Activated CD4-positive, CD25-positive, alpha-beta regulatory T cell treated with anti-CD3 and anti-CD28 coated beads, Interleukin-2, amount 50 U/mL, for 16 hours (primary cell): Measurements from ENCODE around the gene TMEM161A.

Experiments
- DNase-seq: peaks from one replicate; pipeline ENCODE4 v3.0.0-alpha.2; 2020; ENCODE audit warnings: low read depth, low spot score

The TMEM161A gene

DNA sequence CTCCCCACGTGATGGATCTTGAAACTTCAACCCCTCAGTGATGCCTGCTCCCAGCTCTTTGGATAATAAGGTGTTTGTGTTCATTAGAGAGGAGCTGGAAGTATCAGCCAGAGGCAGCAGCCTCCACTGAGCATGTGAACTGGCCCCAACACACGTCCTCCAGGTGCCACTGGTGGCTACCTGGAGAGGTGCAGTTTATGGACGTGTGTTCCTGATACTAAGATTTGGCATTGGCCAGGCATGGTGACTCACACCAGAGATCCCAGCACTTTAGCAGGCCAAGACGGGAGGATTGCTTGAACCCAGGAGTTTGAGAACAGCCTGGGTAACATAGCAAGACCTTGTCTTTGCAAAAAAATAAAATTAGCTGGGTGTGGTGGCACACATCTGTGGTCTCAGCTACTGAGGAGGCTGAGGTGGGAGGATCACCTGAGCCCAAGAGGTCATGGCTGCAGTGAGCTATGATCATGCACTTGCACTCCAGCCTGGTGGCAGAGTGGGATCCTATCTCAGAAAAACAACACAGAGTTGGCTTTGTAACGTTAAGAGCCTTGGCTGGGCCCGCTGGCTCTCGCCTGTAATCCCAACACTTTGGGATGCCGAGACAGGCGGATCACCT, 40.1 kb downstream of the TMEM161A start:
- no peak for DNase-seq

DNA sequence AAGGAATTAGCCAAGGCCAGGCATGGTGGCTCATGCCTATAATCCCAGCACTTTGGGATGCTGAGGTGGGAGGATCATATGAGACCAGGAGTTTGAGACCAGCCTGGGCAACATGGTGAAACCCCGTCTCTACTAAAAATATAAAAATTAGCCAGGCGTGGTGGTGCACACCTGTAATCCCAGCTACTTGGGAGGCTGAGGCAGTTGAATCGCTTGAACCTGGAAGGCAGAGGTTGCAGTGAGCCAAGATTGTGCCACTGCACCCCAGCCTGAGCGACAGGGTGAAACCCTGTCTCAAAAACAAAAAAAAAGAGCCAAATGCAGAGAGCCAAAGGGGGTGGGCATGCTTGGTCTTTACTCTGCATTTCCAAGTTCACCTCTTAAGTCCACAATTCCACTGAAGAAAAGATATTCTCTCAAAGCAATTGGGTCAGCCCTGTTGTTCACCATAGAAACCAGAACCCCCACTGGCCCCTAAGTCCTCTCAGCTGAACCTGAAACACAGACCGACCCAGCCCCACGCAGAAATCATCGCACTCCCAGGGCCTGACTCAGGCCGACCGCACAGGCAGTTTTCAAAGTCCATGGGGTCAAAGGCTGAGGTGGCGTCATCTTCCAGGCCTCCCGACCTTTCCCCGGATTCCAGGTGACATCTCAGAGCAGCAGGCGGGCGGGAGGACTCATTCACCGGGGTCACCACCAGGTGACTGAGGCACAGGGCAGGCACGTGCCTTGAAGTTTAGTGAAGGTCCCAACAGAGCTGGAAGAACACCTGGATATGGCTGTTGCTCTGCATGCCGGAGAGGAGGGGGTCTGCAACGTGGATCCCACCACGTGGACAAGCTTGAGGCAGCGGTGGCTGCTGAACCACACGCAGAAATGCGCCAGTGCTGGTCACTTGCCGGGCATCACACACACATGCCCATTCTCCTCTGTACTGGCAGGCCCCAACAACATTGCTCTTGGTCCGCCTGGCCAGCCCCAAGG, 41.3 kb downstream of the TMEM161A start:
- no peak for DNase-seq

DNA sequence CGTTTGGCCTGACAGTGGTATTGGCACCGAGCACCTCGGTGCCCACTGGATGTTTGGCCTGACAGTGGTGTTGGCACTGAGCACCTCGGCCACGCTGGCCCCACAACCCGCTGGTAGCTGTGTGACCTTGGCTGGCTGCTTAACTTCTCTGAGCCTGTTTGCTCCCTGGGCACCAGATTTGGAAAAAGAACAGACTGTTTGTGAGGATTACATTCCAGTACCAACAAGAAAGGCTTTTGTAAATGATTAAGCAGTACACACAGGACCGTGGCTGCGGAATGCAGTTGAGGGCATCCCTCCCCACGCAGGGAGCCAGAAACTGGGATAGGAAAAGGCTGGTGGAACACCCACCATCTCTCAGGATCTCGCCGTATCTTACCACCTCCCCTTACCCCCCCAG, 42.6 kb downstream of the TMEM161A start:
- DNase-seq = no peak

DNA sequence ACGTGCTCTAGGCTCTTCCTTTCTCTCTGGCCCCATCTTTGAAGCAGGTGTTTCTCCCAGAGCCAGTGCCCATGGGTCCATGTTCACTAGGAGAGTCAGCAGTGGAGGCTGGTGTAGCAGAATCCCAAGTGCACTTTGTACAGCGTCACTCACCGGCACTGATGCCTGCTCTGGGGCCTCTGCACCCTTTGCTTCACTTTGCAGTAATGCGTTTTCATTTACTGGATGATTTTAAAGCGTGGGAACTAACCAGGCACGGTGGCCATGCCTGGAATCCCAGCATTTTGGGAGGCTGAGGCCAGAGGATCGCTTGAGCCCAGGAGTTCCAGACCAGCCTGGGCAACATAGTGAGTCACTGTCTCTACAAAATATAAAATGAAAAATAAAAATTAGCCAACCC, 43.8 kb downstream of the TMEM161A start:
- no peak for DNase-seq

DNA sequence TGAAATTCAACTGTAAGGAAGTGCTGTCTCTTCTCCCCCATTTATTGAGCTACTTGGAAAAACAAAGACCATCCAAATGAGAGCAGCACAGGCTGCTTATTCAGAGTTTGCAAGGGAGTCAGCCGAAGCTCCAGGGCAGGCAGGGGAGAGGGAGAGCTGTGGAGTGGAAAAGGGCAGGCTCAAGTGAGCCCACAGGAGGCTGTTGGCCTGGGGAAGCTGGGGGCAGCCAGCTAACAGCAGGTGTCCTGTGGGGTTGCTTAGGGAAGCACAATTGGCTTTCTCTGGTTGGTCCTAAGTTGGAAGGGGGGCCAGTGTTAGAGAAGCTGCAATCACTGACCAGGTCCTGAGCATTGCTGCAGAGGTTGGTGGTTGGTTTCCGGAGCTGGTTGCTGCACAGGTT, 50.6 kb downstream of the TMEM161A start:
- DNase-seq = no peak

DNA sequence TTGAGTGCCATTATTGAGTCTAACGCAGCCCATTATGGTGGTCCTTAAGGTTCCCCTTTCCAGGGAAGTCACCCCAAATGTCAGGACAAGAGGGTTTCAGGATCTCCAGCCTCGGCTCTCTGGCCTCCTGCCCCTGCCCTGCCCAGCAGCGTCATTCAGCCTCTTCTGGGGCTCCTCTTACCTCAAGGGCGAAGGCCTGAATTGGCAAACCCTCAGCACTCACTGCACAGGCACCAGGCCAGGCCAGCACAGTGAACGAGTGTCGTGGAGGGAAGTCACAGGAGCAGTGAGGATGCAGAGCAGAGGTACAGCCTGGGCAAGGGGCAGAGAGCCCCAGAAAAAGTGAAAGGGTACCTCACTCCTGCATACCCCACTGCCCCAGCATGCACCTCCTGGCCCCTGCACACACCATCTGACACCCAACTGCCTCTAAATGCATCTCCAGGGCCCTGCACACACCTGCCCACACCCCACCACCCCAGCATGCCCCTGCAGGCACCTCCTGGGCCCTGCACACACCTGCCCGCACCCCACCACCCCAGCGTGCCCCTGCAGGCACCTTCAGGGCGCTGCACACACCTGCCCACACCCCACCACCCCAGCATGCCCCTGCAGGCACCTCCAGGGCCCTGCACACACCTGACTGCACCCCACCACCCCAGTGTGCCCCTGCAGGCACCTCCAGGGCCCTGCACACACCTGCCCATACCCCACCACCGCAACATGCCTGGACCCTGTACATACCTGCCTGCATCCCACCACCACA, 54.7 kb downstream of the TMEM161A start:
- no peak for DNase-seq

DNA sequence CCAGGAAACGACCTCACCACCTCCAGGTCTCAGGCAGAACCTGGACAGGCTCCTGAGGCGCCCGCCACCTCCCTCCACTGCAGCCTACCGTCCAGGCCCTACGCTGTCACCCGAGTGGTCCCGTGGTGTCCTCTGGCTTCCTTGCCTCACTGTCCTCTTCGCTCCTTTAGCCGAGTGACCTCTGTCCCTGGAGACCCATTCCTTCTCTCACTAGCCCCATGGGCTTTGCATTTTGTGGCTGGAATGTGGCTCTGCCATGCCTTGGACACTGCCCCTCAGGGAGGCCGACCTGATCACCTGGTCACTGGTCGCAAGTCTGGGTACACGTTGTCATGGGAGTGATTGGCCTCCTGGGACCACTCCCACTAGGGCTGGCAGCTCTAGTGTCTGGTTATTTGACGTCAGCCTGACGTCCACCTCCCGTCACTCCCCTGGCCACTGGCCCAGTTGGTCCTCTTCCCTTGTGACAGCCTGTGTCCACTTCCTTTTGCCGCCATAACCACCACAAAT, 56.6 kb downstream of the TMEM161A start:
- DNase-seq = no peak

DNA sequence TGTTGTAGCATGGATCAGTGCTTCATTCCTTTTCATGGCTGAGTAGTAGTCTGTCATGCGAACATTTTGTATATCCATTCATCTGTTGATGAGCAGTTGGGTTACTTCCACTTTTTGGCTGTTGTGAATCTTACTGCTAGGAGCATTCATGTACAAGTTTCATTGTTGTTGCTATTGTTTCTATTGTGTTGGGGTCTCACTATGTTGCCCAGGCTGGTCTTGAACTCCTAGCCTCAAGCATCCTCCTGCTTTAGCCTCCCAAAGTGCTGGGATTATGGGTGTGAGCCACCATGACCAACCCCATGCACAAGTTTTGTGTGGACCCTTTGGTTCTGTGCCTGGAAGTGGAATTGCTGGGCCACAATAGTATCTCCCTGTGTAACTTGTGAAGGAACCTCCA, 58.7 kb downstream of the TMEM161A start:
- no peak for DNase-seq

DNA sequence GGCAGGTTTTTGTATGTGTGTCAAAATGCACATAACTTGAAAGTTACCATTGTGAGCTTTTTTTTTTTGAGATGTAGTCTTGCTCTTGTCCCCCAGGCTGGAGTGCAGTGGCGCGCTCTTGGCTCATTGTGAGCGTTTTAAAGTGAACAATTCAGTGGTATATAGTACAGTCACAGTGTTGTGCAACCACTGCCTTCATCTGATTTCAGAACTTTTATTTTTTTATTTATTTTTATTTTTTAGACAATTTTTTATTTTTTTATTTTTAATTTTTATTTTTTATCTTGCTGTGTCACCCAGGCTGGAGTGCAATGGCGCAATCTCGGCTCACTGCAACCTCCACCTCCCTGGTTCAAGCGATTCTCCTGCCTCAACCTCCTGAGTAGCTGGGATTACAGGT, 59.5 kb downstream of the TMEM161A start:
- no peak for DNase-seq

DNA sequence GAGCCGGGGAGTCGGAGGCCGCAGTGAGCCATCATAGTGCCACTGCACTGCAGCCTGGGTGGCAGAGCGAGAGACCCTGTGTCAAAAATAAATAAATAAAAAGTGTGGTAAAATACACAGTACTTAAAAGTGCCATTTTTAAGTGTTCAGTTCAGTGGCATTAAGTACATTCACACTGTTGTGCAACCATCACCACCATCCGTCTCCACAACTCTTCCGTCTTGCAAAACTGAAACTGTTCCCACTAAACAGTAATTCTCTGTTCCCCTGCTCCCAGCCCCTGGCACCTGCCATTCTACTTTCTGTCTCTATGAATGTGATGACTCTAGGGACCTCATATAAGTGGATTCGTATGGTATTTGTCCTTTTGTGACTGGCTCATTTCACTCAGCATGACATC, 61.2 kb downstream of the TMEM161A start:
- no peak for DNase-seq

DNA sequence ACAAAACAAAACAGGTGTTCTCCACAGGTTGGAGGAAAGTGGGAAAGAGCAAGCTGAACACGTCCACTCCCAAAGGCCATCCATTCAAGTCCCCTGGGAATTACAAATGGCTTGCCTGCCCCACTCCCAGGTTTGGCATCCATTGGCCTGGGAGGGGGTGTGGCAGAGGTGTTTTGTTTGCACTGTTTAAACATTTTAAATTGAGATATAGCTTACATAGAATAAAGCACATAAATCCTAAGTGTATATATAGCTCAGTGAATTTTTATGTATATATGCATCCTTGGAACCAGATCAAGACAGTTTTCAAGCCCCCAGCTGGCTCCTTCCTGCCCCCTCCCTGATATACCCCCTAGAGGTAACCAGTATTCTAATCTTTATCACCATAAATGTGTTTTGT, 61.8 kb downstream of the TMEM161A start:
- DNase-seq = no peak

DNA sequence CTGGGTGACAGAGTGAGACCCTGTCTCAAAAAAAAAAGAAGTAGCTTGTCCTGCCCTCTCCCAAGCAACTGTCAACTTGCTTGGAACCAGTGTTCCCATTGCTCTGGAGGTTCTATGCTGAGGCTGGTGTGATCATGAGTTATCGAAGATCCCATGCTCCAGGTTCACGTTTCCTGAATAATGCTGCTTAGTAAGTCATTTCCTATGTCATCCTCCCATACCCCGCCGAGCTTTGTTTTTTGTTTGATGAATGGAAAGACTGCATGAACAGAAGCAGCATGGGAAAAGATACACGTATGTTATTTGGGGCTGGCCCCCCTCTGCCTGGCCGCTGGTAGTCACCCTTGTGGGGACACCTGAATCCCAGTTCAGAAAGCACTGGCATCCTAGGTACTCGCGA, 63.2 kb downstream of the TMEM161A start:
- DNase-seq = no peak

DNA sequence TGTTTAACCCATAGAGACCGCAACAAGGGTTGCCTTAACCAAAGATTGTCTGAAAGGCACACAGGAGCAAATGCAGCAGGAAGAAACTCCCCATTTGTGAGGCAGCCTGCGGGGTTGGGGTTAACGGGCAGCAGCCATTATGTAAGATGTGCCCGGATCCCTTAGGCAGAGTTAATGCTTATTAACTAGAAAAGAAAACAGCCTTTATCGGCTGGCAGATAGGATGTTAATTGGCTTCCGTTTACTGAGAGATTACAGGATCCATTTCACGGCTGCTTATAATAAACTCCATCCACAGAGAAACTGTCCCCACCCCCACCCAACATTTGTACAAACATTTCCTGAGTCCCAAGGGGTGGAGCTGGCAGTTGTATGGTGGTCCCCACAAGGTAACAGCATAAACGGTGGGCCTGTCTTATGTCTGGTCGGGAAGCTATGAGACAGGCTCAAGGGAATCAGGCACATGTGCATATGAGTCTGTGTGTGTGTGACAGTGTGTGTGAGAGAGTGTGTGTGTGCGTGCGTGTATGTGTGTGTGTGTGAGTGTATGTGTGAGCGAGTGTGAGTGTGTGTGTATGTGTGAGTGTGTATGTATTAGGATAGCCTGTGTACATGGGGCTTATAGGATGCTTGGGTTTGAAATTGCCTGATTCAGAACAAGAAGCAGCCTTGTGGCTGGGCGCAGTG, 63.9 kb downstream of the TMEM161A start:
- no peak for DNase-seq

DNA sequence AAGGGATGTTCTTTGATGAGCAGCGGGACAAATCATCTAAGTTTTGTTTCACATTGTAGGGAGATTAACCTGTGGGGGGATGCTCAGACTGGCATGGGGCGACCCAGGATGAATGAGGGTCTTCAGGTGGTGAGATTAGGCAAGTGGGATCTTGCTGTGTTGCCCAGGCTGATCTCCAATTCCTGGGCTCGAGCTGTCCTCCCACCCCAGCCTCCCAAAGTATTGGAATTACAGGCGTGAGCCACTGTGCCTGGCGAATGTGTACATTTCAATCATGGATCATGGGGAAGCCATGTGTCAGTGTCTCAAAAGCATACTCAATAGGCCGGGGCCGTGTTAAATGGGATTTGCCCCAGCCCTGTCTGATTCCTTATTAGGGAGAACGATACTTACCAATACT, 66.4 kb downstream of the TMEM161A start:
- DNase-seq = no peak
